Left renal cortex interstitium (tissue), 4 donors: Measurements from ENCODE around the gene MGA. TPM values are rescaled to one million over a fixed set of nuclear protein-coding genes. Genes with fewer than 3 reads are reported as not detected.

Source experiments
- DNase-seq, 4 donors: peaks; one replicate each; pipeline ENCODE4 v3.0.0-alpha.2; 2013; ENCODE audit warnings: low read depth in 4 of 4, low spot score in 2 of 4, missing footprints in 1 of 4
- polyA plus RNA-seq, 4 donors: library from polyadenylated mRNA; unstranded; fragments of 120-200 nt; gene quantifications; one replicate each; pipeline ENCODE4 v1.2.1, GENCODE V29; 2013; ENCODE audit not compliant: insufficient read length in 4 of 4

Gene MGA
- polyA plus RNA-seq, 4 donors, result 26.1 to 39.5 (median 35.8) TPM

DNA sequence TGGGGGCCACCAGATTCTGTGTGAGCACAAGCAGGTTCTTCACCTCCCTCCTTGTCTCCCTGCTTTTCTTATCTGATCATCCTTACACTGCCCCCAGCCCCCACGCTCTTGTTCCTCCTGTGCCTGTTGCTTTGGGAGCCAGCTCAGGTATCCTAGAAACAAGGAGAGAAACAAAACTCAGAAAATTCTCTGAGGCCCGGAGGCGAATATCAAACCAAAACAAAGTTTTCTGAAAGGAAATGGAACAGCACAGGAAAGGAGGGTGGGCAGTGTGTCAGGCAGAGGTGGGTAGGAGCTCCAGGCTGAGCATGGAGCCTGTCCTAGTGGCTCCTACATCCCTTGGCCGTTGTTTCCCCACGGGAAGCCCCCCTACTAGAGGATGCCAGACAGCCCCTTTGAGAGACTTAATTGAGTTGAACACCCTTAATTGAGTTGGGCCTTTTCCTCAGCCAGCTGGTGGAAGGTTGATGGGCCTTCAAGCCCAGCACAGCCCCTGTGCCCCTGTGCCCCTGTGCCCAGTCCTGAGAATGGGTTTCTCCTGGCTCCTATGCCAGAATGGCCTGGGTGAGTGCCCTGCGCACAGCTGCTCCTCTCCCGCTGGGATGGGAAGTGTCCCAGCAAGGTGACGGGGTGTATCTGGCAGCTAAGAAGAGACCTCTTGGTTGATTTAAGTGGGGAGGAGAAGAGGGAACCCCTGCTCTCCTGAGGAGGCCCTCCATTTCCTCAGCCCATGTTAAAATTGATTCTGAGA, 144.9 kb downstream of the MGA start:
- DNase-seq, result no peak

DNA sequence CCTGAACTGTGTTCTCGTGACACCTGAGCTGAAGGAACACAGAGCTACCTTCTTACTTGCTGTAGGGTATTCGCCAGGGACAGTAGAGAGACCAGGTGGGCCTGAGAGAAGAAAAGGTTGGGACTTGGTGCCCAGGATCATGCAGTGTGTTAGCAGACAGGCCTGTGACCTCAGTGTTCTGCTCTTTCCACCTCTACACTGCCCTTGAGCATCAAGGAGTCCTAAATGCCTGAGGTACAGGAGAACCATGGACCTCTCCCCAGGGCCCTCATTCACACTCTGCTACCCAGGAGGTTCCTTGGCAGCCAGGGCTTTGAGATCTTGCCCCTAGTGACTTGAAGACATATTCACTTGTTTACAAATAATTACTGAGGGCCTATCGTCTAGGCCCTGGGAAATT, 145.5 kb downstream of the MGA start:
- no peak for DNase-seq

GRCh38 chr15:41806291-41807181, 146.3 kb downstream of the MGA start:
- DNase-seq, result no peak

DNA sequence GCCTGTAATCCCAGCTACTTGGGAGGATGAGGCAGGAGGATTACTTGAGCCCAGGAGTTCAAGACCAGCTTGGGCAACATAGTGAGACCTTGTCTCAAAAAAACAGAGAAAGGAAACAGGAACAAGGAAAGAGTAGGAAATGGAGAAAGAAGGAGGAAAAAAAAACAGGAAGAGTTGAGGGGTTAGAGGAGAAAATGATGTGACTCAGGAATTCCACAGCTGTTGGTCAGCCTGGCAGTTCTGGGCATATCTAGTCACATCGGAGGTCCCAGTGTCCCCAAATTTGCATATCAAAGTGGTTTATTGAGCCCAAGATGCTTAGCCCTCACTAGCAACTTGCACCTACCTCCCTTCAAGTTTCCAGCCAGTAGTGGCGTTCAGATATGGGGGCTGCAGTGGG, 148.9 kb downstream of the MGA start:
- DNase-seq, result no peak

- DNase-seq, result no peak
Measured at GRCh38 chr15:41809526-41810220, 149.5 kb downstream of the MGA start.

GRCh38 chr15:41810651-41811431, 150.6 kb downstream of the MGA start:
- no peak for DNase-seq

DNA sequence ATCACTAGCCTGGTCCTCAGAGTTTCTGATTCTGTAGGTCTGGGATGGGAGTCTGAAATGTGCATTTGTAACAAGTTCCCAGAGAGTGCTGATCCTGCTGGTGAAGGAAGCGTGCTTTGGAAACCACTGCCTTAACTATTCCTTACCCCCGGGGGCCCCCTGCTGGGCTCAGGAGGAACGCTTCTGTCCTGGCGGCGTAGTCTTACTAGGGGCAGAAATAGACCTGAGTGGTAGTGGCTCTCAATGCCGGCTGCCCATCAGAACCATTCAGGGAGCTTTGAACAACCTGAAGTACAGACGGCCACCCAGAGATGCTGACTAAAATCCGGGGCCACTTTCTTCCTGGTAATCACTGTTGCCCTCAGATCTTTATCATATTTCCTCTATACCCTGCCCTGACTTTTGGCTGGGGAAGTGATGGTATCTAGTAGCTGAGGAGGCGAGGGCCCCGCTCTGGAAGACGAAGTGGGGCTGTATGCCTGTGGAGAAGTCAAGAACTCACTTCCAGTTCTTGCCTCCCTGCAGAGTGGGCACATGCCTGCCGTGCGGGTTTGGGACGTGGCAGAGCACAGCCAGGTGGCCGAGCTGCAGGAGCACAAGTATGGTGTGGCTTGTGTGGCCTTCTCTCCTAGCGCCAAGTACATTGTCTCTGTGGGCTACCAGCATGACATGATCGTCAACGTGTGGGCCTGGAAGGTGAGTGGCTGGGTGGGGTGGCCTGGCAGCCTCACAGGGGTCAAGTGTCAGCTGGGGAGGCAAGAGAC, 151.4 kb downstream of the MGA start:
- DNase-seq, result peak in 2 of 4 donors; percentile 66 to 74

- DNase-seq, result no peak
Measured at GRCh38 chr15:41812820-41813375, 152.7 kb downstream of the MGA start.

- no peak for DNase-seq
Measured at GRCh38 chr15:41813426-41813825, 153.2 kb downstream of the MGA start.

- no peak for DNase-seq
Measured at GRCh38 chr15:41814534-41814933, 154.3 kb downstream of the MGA start.

DNA sequence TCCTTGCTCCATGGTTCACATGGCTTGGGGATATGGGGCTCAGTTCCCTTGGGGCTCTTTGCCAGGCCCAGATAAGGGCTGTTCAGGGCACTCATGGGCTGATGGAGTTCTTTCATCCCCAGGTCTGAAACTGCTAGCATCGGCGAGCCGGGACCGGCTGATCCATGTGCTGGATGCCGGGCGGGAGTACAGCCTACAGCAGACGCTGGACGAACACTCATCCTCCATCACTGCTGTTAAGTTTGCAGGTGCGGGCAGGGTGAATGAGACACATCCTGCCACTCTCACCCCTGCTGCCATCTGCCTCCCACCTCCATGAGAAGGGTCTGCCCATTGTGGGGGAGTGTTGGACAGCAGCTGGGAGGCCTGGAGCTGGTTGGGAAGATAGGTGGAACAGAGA, 156.6 kb downstream of the MGA start:
- no peak for DNase-seq

DNA sequence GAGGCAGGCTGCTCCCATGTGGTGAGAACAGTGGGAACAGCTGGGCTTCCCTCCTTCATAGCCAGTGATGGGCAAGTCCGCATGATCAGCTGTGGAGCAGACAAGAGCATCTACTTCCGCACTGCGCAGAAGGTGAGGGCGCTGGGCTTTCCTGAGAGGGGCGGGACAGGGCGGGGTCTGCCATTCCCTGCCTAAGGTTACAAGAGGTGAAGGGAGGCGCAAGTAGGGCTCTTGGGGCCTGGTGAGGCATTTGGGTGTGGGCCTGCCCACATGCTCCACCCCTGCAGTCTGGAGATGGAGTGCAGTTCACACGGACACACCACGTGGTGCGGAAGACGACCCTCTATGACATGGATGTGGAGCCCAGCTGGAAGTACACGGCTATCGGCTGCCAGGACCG, 157.1 kb downstream of the MGA start:
- no peak for DNase-seq

DNA sequence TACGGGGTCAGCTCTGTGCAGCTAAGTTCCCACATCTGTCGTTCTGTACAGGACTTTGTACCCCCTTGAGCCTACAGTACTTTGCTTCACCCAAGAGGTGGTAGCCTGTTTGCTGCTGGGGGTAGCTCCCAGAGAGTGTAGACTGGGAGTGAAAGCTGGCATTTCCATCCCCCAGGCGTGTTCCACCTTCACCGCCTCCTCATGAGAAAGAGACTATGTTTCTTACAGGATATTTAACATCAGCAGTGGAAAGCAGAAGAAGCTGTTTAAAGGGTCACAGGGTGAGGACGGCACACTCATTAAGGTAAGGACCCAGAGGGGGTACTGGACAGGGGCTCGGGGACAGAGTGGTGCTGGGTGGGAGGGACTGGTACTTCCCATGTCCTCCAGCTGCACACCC, 157.6 kb downstream of the MGA start:
- DNase-seq, result no peak

DNA sequence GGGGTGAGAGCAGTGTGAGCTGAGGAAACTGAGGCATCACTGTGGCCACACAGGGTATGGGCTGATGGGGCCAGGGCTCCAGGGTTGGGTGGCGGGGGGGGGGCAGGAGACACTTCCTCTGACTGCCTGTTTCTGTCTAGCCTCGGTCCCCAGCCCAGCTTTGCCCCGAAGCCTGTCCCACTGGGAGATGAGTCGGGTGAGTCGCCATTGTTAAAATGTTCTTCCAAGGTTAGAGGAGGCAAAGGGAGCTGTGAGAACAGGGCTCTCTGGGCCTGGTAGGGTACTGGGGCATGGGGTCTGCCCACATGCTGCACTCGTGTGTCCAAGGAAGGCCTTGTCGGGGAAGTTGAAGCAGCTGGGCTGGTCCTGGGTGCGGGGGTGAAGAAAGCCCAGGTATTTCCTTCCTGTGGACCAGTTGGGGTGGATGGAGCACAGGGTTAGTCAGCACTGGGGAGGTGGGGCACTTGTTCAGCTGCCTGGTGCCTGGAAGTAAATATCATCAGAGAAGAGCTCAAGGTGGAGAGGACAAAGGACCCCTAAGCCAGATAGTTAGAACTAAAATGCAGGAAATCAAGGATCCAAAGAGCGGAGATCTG, 159.3 kb downstream of the MGA start:
- DNase-seq, result no peak

GRCh38 chr15:41820791-41821423, 160.7 kb downstream of the MGA start:
- no peak for DNase-seq

- DNase-seq, result no peak
Measured at GRCh38 chr15:41821831-41822230, 161.6 kb downstream of the MGA start.

DNA sequence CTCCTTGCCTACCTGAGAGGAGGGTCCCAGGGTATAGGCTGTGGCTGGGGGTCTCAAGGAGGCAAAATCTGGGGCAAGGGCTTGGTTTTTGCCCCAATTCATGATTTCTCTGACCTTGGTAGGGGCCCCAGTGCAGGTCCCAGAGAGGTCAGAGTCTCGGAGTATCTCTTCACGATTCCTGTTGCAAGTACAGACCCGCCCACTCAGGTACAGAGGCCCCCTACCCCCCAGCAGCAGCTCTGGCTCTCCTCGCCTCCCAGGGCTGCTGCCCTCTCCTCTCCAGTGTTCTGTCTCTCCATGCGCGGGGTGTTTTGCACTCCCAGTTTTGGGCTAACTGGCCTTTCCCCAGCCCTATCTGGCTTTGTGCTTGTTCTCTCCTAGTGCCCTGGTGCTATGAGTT, 162.3 kb downstream of the MGA start:
- no peak for DNase-seq
